Measurements from ENCODE around the gene DCBLD1.
"Not testable (repeated sequence)": the region's sequence is repeated elsewhere in the genome, so short reads cannot be mapped to it uniquely, and the experiment has no call there.

DCBLD1 gene

GRCh38 chr6:117482240-117483003, at the start of gene DCBLD1:
Gene DCBLD1, plus strand, starts transcription at chr6:117482674. Its CDS starts 108 bp downstream, at chr6:117482782.
- peak in 1 of 2 experiments; percentile 53 for DNase-seq (ENCODE audit: low read depth in 2 of 2)

GRCh38 chr6:117440706-117441525, 41.6 kb upstream of the DCBLD1 start:
- DNase-seq (ENCODE audit: low read depth in 2 of 2), result no peak

GRCh38 chr6:117441824-117442264, 40.6 kb upstream of the DCBLD1 start:
- no peak for DNase-seq (ENCODE audit: low read depth in 2 of 2)

GRCh38 chr6:117442313-117442712, 40.2 kb upstream of the DCBLD1 start:
- not testable (repeated sequence) for DNase-seq (ENCODE audit: low read depth in 2 of 2)

GRCh38 chr6:117444600-117444999, 37.9 kb upstream of the DCBLD1 start:
- no peak for DNase-seq (ENCODE audit: low read depth in 2 of 2)

GRCh38 chr6:117446861-117447260, 35.6 kb upstream of the DCBLD1 start:
- no peak for DNase-seq (ENCODE audit: low read depth in 2 of 2)

GRCh38 chr6:117448011-117448410, 34.5 kb upstream of the DCBLD1 start:
- DNase-seq (ENCODE audit: low read depth in 2 of 2), result no peak

- no peak for DNase-seq (ENCODE audit: low read depth in 2 of 2)
These were observed 33.6 kb upstream of the DCBLD1 start for GRCh38 chr6:117448732-117449485.

GRCh38 chr6:117449549-117450439, 32.7 kb upstream of the DCBLD1 start:
- DNase-seq (ENCODE audit: low read depth in 2 of 2), result peak; percentile 17 to 45

- DNase-seq (ENCODE audit: low read depth in 2 of 2), result no peak
These were observed 30.8 kb upstream of the DCBLD1 start for GRCh38 chr6:117451671-117452070.

- no peak for DNase-seq (ENCODE audit: low read depth in 2 of 2)
These were observed 26.2 kb upstream of the DCBLD1 start for GRCh38 chr6:117456250-117456649.

- DNase-seq (ENCODE audit: low read depth in 2 of 2), result no peak
These were observed 25.5 kb upstream of the DCBLD1 start for GRCh38 chr6:117456998-117457397.

GRCh38 chr6:117459204-117459944, 23.1 kb upstream of the DCBLD1 start:
- no peak for DNase-seq (ENCODE audit: low read depth in 2 of 2)

GRCh38 chr6:117463762-117464665, 18.5 kb upstream of the DCBLD1 start:
- DNase-seq (ENCODE audit: low read depth in 2 of 2), result no peak

GRCh38 chr6:117464700-117465099, 17.8 kb upstream of the DCBLD1 start:
- no peak for DNase-seq (ENCODE audit: low read depth in 2 of 2)

- no peak for DNase-seq (ENCODE audit: low read depth in 2 of 2)
These were observed 16.8 kb upstream of the DCBLD1 start for GRCh38 chr6:117465691-117466090.

- no peak for DNase-seq (ENCODE audit: low read depth in 2 of 2)
These were observed 14.6 kb upstream of the DCBLD1 start for GRCh38 chr6:117467876-117468275.

- not testable (repeated sequence) for DNase-seq (ENCODE audit: low read depth in 2 of 2)
These were observed 13.9 kb upstream of the DCBLD1 start for GRCh38 chr6:117468527-117468926.

GRCh38 chr6:117469356-117469755, 13.1 kb upstream of the DCBLD1 start:
- no peak for DNase-seq (ENCODE audit: low read depth in 2 of 2)

Measured in stimulated activated CD4-positive, alpha-beta T cell treated with anti-CD3 and anti-CD28 coated beads, Interleukin-12 subunit alpha, Interleukin-12 subunit beta, amount 100 ng/mL, for 24 hours (primary cell).